Hepatocyte (in vitro differentiated cells): Measurements from ENCODE around the gene SDF4. TPM values are rescaled to one million over a fixed set of nuclear protein-coding genes. Genes with fewer than 3 reads are reported as not detected.
"Not testable (repeated sequence)": the region's sequence is repeated elsewhere in the genome, so short reads cannot be mapped to it uniquely, and the experiment has no call there.

Experiments
- DNase-seq: peaks from one replicate; pipeline ENCODE4 v3.0.0-alpha.2; 2016; ENCODE audit warnings: low spot score
- H2AFZ ChIP-seq: fragments of 200-600 bp; sonication (generic); 2 replicates; pipeline ENCODE4 v1.6.0; 2016; ENCODE audit warnings: antibody characterized with exemption, mild to moderate bottlenecking
- H3K27ac ChIP-seq: fragments of 200-600 bp; sonication (generic); 2 replicates; pipeline ENCODE4 v1.5.1; 2016; ENCODE audit warnings: mild to moderate bottlenecking
- H3K27me3 ChIP-seq: fragments of 200-600 bp; sonication (generic); 2 replicates; pipeline ENCODE4 v1.6.1; 2016
- H3K36me3 ChIP-seq: fragments of 200-600 bp; sonication (generic); replicated peaks from 2 replicates; pipeline ENCODE4 v1.5.1; 2016; ENCODE audit warnings: low read depth; ENCODE audit not compliant: insufficient read depth
- H3K4me1 ChIP-seq: fragments of 200-600 bp; sonication (generic); 2 replicates; pipeline ENCODE4 v1.5.1; 2016; ENCODE audit warnings: mild to moderate bottlenecking, moderate library complexity; ENCODE audit not compliant: insufficient read depth
- H3K4me2 ChIP-seq: fragments of 200-600 bp; sonication (generic); 2 replicates; pipeline ENCODE4 v1.6.0; 2016
- H3K4me3 ChIP-seq: fragments of 200-600 bp; sonication (generic); 2 replicates; pipeline ENCODE4 v1.5.1; 2016; ENCODE audit warnings: mild to moderate bottlenecking
- H3K79me2 ChIP-seq: fragments of 200-600 bp; sonication (generic); 2 replicates; pipeline ENCODE4 v1.6.0; 2017; ENCODE audit warnings: mild to moderate bottlenecking
- H3K9me2 ChIP-seq: fragments of 200-600 bp; sonication (generic); replicated peaks from 2 replicates; pipeline ENCODE4 v1.6.0; 2017; ENCODE audit warnings: mild to moderate bottlenecking; ENCODE audit not compliant: insufficient read depth
- H3K9me3 ChIP-seq: fragments of 200-600 bp; sonication (generic); 2 replicates; pipeline ENCODE4 v1.5.1; 2016; ENCODE audit warnings: low read depth, mild to moderate bottlenecking
- H4K20me1 ChIP-seq: fragments of 200-600 bp; sonication (generic); 2 replicates; pipeline ENCODE4 v1.6.0; 2016; ENCODE audit warnings: mild to moderate bottlenecking; ENCODE audit not compliant: insufficient read depth, poor library complexity, severe bottlenecking
- EZH2 ChIP-seq: fragments of 200-600 bp; sonication (generic); IDR thresholded peaks from 2 replicates; pipeline ENCODE4 v1.6.1; 2016; ENCODE audit warnings: antibody characterized with exemption, mild to moderate bottlenecking, borderline replicate concordance
- EZH2phosphoT487 ChIP-seq: fragments of 200-600 bp; sonication (generic); IDR thresholded peaks from one replicate; pipeline ENCODE4 v1.6.1; 2018; ENCODE audit warnings: antibody characterized with exemption, mild to moderate bottlenecking, low read depth, moderate library complexity; ENCODE audit not compliant: unreplicated experiment, severe bottlenecking
- WGBS: methylation state at CpG from one replicate; pipeline ENCODE4 v1.1.6; 2016; ENCODE audit warnings: low lambda C conversion rate; ENCODE audit errors: missing lambda C conversion rate; 5-methylcytosine and 5-hydroxymethylcytosine counted together
- polyA plus RNA-seq: library from polyadenylated mRNA; unstranded; fragments of >200 nt; fragmentation: Nextera tagmentation; extraction: Ambion mirVana; gene quantifications from 2 replicates; pipeline ENCODE4 v1.2.1, GENCODE V29; 2016
- total RNA-seq: library from RNA; depleted of rRNA; stranded (reverse); fragments of >200 nt; gene quantifications from 2 replicates; pipeline ENCODE4 v1.2.3, GENCODE V29; 2014
- TF ChIP-seq, protein P1 (sequence below): fragments of 200-600 bp; sonication (generic); IDR thresholded peaks from 2 replicates; pipeline ENCODE4 v1.5.1; 2016; ENCODE audit warnings: antibody characterized with exemption, mild to moderate bottlenecking; ENCODE audit not compliant: poor library complexity

SDF4 gene
- total and polyA plus RNA-seq, 2 experiments from 2014 or later = 156 to 296 TPM

DNA sequence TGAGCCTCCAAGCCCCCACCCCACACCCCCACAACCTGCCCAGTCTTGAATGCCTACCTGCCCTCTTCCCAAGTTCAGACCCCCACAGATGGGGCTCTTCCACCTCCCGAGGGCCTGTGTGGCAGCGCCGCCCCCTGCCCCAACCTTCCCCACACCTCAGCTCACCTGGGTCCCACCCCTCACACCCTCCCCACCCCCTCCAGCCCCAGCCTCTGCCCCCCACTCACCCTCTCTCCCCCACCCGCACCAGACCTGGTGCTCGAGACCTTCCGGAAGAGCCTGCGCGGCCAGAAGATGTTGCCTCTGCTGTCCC, 34.7 kb downstream of the SDF4 start:
- Histone ChIP-seq H3K36me3 (no peaks in the 10 kb centered on the region), H3K4me1 (no peaks in the 10 kb centered on the region), H3K9me2 (no peaks in the 10 kb centered on the region), H4K20me1 (no peaks in the 10 kb centered on the region), H3K27me3 (no peaks in the 10 kb centered on the region), H3K79me2 (no peaks in the 10 kb centered on the region), H3K4me2 (no peak overlapping the region), H3K27ac (no peak overlapping the region), H2AFZ (no peak overlapping the region), H3K9me3 (no peaks in the 10 kb centered on the region), H3K4me3 (no peak overlapping the region)
- DNase-seq = no peak
- TF ChIP-seq EZH2phosphoT487 (no peak), EZH2 (no peak)
- TF ChIP-seq, protein P1, sequence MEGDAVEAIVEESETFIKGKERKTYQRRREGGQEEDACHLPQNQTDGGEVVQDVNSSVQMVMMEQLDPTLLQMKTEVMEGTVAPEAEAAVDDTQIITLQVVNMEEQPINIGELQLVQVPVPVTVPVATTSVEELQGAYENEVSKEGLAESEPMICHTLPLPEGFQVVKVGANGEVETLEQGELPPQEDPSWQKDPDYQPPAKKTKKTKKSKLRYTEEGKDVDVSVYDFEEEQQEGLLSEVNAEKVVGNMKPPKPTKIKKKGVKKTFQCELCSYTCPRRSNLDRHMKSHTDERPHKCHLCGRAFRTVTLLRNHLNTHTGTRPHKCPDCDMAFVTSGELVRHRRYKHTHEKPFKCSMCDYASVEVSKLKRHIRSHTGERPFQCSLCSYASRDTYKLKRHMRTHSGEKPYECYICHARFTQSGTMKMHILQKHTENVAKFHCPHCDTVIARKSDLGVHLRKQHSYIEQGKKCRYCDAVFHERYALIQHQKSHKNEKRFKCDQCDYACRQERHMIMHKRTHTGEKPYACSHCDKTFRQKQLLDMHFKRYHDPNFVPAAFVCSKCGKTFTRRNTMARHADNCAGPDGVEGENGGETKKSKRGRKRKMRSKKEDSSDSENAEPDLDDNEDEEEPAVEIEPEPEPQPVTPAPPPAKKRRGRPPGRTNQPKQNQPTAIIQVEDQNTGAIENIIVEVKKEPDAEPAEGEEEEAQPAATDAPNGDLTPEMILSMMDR = no peak
- WGBS = 90% methylated on average over 5 of the region's 8 CpGs

GRCh38 chr1:1196431-1197187, 35.2 kb downstream of the SDF4 start:
- TF ChIP-seq, protein P1 = no peak
- no peak for TF ChIP-seq EZH2
- TF ChIP-seq EZH2phosphoT487 = no peak
- 89% methylated on average over 13 of the region's 13 CpGs for WGBS
- Histone ChIP-seq H4K20me1 (no peaks in the 10 kb centered on the region), H3K36me3 (no peaks in the 10 kb centered on the region), H3K4me1 (no peaks in the 10 kb centered on the region), H3K4me2 (no peak overlapping the region), H3K9me3 (no peaks in the 10 kb centered on the region), H3K27ac (no peak overlapping the region), H3K9me2 (no peaks in the 10 kb centered on the region), H3K4me3 (no peak overlapping the region), H3K79me2 (no peaks in the 10 kb centered on the region), H3K27me3 (no peaks in the 10 kb centered on the region), H2AFZ (no peak overlapping the region)
- no peak for DNase-seq

GRCh38 chr1:1195726-1196125, 36.1 kb downstream of the SDF4 start:
- H3K27ac ChIP-seq = not testable (repeated sequence)
- WGBS = 85% methylated on average over 6 of the region's 6 CpGs

GRCh38 chr1:1194723-1195122, 37.1 kb downstream of the SDF4 start:
- no peak overlapping the region for H3K4me2 ChIP-seq
- no peak for DNase-seq
- no peaks in the 10 kb centered on the region for H3K79me2 ChIP-seq
- H2AFZ ChIP-seq = no peak overlapping the region
- H3K4me3 ChIP-seq = no peak overlapping the region
- TF ChIP-seq, protein P1 = no peak
- TF ChIP-seq EZH2 = no peak
- no peaks in the 10 kb centered on the region for H3K36me3 ChIP-seq
- no peaks in the 10 kb centered on the region for H3K9me2 ChIP-seq
- WGBS = 82% methylated on average over 3 of the region's 3 CpGs
- H3K4me1 ChIP-seq = no peaks in the 10 kb centered on the region
- H3K27ac ChIP-seq = no peak overlapping the region
- no peaks in the 10 kb centered on the region for H4K20me1 ChIP-seq
- H3K9me3 ChIP-seq = no peaks in the 10 kb centered on the region
- no peaks in the 10 kb centered on the region for H3K27me3 ChIP-seq

More at GRCh38 chr1:1195726-1196125, 36.1 kb downstream of the SDF4 start:
- not testable (repeated sequence) for DNase-seq, H4K20me1 ChIP-seq, H3K27me3 ChIP-seq, H3K9me2 ChIP-seq, H2AFZ ChIP-seq, H3K4me3 ChIP-seq, H3K79me2 ChIP-seq, H3K36me3 ChIP-seq, H3K4me2 ChIP-seq, H3K9me3 ChIP-seq, H3K4me1 ChIP-seq
